ENCODE data around the gene ACSL3.

DNA sequence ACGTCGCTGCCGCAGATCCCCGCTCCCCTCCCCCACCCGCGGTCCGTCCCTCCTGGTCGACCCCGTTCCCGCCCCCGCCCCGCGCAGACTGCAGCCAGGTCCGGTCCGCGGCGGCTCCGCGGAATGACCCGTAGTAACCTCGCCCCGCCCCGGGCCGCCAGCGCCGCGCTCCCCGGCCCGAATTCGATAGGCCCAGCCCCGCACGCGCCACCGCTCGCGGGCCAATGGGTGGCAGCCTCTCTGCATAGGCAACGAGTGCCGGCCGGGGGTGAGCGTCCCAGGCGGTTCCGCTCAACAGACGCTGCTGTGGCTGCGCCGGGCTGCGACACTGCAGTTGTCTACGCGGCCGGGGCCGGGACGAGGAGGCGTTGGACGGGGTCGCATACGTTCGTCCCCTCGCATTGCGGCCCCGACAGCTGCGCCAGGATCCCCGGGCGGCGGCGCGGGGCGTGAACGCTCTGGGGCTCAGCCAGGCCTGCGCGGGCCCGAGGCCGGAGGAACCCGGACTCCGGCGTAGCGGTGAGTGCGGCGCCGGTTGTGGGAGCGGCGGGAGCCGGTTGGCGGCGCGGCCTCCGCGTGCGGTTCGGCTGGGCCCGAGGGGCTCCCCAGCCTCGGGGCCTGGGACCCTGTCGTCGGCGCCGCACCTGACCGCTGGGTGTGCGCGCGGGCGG is at the start of gene ACSL3:
- TF ChIP-seq, protein P1, sequence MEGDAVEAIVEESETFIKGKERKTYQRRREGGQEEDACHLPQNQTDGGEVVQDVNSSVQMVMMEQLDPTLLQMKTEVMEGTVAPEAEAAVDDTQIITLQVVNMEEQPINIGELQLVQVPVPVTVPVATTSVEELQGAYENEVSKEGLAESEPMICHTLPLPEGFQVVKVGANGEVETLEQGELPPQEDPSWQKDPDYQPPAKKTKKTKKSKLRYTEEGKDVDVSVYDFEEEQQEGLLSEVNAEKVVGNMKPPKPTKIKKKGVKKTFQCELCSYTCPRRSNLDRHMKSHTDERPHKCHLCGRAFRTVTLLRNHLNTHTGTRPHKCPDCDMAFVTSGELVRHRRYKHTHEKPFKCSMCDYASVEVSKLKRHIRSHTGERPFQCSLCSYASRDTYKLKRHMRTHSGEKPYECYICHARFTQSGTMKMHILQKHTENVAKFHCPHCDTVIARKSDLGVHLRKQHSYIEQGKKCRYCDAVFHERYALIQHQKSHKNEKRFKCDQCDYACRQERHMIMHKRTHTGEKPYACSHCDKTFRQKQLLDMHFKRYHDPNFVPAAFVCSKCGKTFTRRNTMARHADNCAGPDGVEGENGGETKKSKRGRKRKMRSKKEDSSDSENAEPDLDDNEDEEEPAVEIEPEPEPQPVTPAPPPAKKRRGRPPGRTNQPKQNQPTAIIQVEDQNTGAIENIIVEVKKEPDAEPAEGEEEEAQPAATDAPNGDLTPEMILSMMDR (IDR thresholded peaks at IDR 0.05) = peak; percentile 8
- no peak for TF ChIP-seq EZH2 (IDR thresholded peaks at IDR 0.05; ENCODE audit: borderline replicate concordance, insufficient read depth, low read depth, low read length, poor library complexity, severe bottlenecking)
